Motor neuron (in vitro differentiated cells): ENCODE data around the gene OTOG. TPM values are rescaled to one million over a fixed set of nuclear protein-coding genes. Genes with fewer than 3 reads are reported as not detected.

Source experiments
- ATAC-seq, 8 experiments: fragments of 200-7000 bp; cut with Tn5 transposase; replicated peaks in 6 of 8; 2 replicates each; pipeline ENCODE4 v1.8.0; 2021; ENCODE audit warnings: mild to moderate bottlenecking in 8 of 8, moderate library complexity in 8 of 8
- H3K27ac ChIP-seq, 2 donors: fragments of 250-450 bp; sonication (Bioruptor Pico); 2 replicates each; pipeline ENCODE4 v1.9.0; 2021; ENCODE audit warnings: antibody characterized with exemption in 2 of 2, mild to moderate bottlenecking in 2 of 2, moderate library complexity in 1 of 2
- H3K4me1 ChIP-seq, 2 donors: fragments of 250-450 bp; sonication (Bioruptor Pico); replicated peaks in 1 of 2; 2 replicates each; pipeline ENCODE4 v1.6.1; 2021; ENCODE audit warnings: antibody characterized with exemption in 2 of 2, mild to moderate bottlenecking in 2 of 2, moderate library complexity in 1 of 2
- H3K4me3 ChIP-seq, 5 donors: fragments of 250-450 bp; sonication (Bioruptor Pico); 2 replicates each; pipeline ENCODE4 v1.9.0; 2021; ENCODE audit warnings: antibody characterized with exemption in 5 of 5, mild to moderate bottlenecking in 5 of 5, moderate library complexity in 4 of 5
- WGBS, 10 experiments: fragments of 450-650 bp; shearing (Covaris generic); methylation state at CpG; one replicate each; pipeline ENCODE4 v1.0.0; 2022; 5-methylcytosine and 5-hydroxymethylcytosine counted together
- in situ Hi-C, 9 experiments: fragments of 400-800 bp; cut with MboI; loops; one replicate each; pipeline ENCODE4 v1.15.0; 2021; ENCODE audit warnings: low sequenced_read_pairs in 9 of 9, low pct_unique_long_range_greater_than_20kb in 2 of 9; ENCODE audit not compliant: unreplicated experiment in 9 of 9
- total RNA-seq, 8 experiments: library from RNA; unstranded; fragments of 300-600 nt; gene quantifications; 2 replicates each; pipeline versions ENCODE4 v1.2.3 to v1.2.4, GENCODE V29; 2022

Gene OTOG
- total RNA-seq, 8 experiments from 2014 or later = 0.09 to 0.49 (median 0.14) TPM; not detected in 2

- peak within 1 kb of the TSS in 1 of 5 donors; percentile 20 for H3K4me3 ChIP-seq
- WGBS, 10 experiments = no CpG with 5 or more reads among the region's 32 CpGs
These were observed 2.9 kb upstream of the OTOG start, which contains the start of gene USH1C for GRCh38 chr11:17544181-17544622. USH1C (minus strand) TSS chr11:17544416; CDS start chr11:17544307, 109 bp downstream.

GRCh38 chr11:17546240-17546639 lies 819 bp upstream of the OTOG start:
- Histone ChIP-seq H3K4me1 (peaks cover 13 to 16% of the 10 kb centered on the region in 2 donors), H3K4me3 (no peak overlapping the region), H3K27ac (no peak overlapping the region)
- in situ Hi-C loops = no loop called here
- WGBS, 10 experiments = 14 to 90% (median 77%) methylated on average over 2 of the region's 2 CpGs; no CpG with 5 or more reads in 5 of the 10 experiments
- no peak for ATAC-seq

More at GRCh38 chr11:17544181-17544622, 2.9 kb upstream of the OTOG start, which contains the start of gene USH1C:
- Histone ChIP-seq H3K27ac (no peak within 1 kb of the TSS), H3K4me1 (peaks cover 0 to 7% of the 10 kb centered on the region in 2 donors)
- peak in 6 of 8 experiments; percentile 32 to 76 (median 54) for ATAC-seq
- in situ Hi-C loops = no loop called here

GRCh38 chr11:17547932-17548331 lies 873 bp downstream of the OTOG start:
- WGBS, 10 experiments = 37 to 100% methylated on average over 2 of the region's 9 CpGs; no CpG with 5 or more reads in 8 of the 10 experiments
- ATAC-seq = no peak

GRCh38 chr11:17548444-17548843 lies 1.4 kb downstream of the OTOG start:
- in situ Hi-C loops = no loop called here
- Histone ChIP-seq H3K27ac (no peak overlapping the region), H3K4me1 (peaks cover 12 to 14% of the 10 kb centered on the region in 2 donors), H3K4me3 (no peak overlapping the region)
- ATAC-seq = no peak
- WGBS, 10 experiments = 10 to 100% (median 72%) methylated on average over 1 to 5 of the region's 6 CpGs; no CpG with 5 or more reads in 2 of the 10 experiments

More at GRCh38 chr11:17547932-17548331, 873 bp downstream of the OTOG start:
- H3K4me3 ChIP-seq = no peak overlapping the region
- H3K27ac ChIP-seq = no peak overlapping the region
- H3K4me1 ChIP-seq = peaks cover 12 to 14% of the 10 kb centered on the region in 2 donors
- in situ Hi-C loops = no loop called here

- in situ Hi-C loops = no loop called here
- peak in 5 of 8 experiments; percentile 44 to 83 (median 73) for ATAC-seq
- no peak overlapping the region for H3K4me3 ChIP-seq
- WGBS, 10 experiments = 0 to 95% (median 48%) methylated on average over 1 to 8 of the region's 12 CpGs
- H3K4me1 ChIP-seq = peaks cover 12 to 14% of the 10 kb centered on the region in 2 donors
- H3K27ac ChIP-seq = peak overlapping the region in 1 of 2 donors; percentile 28
These were observed 3.6 kb downstream of the OTOG start for GRCh38 chr11:17550450-17551346.

- WGBS, 10 experiments = 30% methylated on average over 2 of the region's 7 CpGs; no CpG with 5 or more reads in 9 of the 10 experiments
- peaks cover 12 to 14% of the 10 kb centered on the region in 2 donors for H3K4me1 ChIP-seq
- ATAC-seq = no peak
- no peak overlapping the region for H3K4me3 ChIP-seq
- no peak overlapping the region for H3K27ac ChIP-seq
- in situ Hi-C loops = no loop called here
These were observed 4.4 kb downstream of the OTOG start for GRCh38 chr11:17551347-17552040.

GRCh38 chr11:17552041-17552355 lies 4.9 kb downstream of the OTOG start:
- in situ Hi-C loops = no loop called here
- H3K27ac ChIP-seq = no peak overlapping the region
- H3K4me1 ChIP-seq = peaks cover 12 to 14% of the 10 kb centered on the region in 2 donors
- WGBS, 10 experiments = 78 to 100% (median 80%) methylated on average over 1 of the region's 4 CpGs; no CpG with 5 or more reads in 7 of the 10 experiments
- H3K4me3 ChIP-seq = no peak overlapping the region
- no peak for ATAC-seq

GRCh38 chr11:17552392-17553248 lies 5.6 kb downstream of the OTOG start:
- H3K4me3 ChIP-seq = no peak overlapping the region
- H3K27ac ChIP-seq = no peak overlapping the region
- ATAC-seq = no peak
- peaks cover 12 to 14% of the 10 kb centered on the region in 2 donors for H3K4me1 ChIP-seq
- WGBS, 10 experiments = 20 to 90% (median 70%) methylated on average over 1 to 2 of the region's 10 CpGs; no CpG with 5 or more reads in 7 of the 10 experiments
- in situ Hi-C loops = no loop called here

- no peak overlapping the region for H3K4me3 ChIP-seq
- WGBS, 10 experiments = 20 to 44% methylated on average over 1 to 3 of the region's 7 CpGs; no CpG with 5 or more reads in 8 of the 10 experiments
- peaks cover 12 to 14% of the 10 kb centered on the region in 2 donors for H3K4me1 ChIP-seq
- in situ Hi-C loops = no loop called here
- no peak overlapping the region for H3K27ac ChIP-seq
- ATAC-seq = no peak
These were observed 6.1 kb downstream of the OTOG start for GRCh38 chr11:17553249-17553546.

GRCh38 chr11:17554487-17554886 lies 7.4 kb downstream of the OTOG start:
- in situ Hi-C loops = no loop called here
- 17 to 93% (median 68%) methylated on average over 2 to 4 of the region's 4 CpGs; no CpG with 5 or more reads in 4 of the 10 experiments for WGBS, 10 experiments
- peak in 2 of 8 experiments; percentile 31 to 66 for ATAC-seq

GRCh38 chr11:17556999-17557398 lies 9.9 kb downstream of the OTOG start:
- Histone ChIP-seq H3K4me3 (no peak overlapping the region), H3K4me1 (peaks cover 0 to under 1% of the 10 kb centered on the region in 2 donors), H3K27ac (no peak overlapping the region)
- 60 to 100% (median 100%) methylated on average over 1 to 6 of the region's 8 CpGs; no CpG with 5 or more reads in 7 of the 10 experiments for WGBS, 10 experiments
- in situ Hi-C loops = no loop called here
- ATAC-seq = no peak

More at GRCh38 chr11:17554487-17554886, 7.4 kb downstream of the OTOG start:
- Histone ChIP-seq H3K27ac (no peak overlapping the region), H3K4me1 (peaks cover 12 to 14% of the 10 kb centered on the region in 2 donors), H3K4me3 (no peak overlapping the region)

GRCh38 chr11:17558025-17558780 lies 11.1 kb downstream of the OTOG start:
- ATAC-seq = no peak
- H3K4me1 ChIP-seq = no peaks in the 10 kb centered on the region
- H3K27ac ChIP-seq = no peak overlapping the region
- WGBS, 10 experiments = 20 to 93% (median 74%) methylated on average over 1 to 7 of the region's 15 CpGs; no CpG with 5 or more reads in 3 of the 10 experiments
- no peak overlapping the region for H3K4me3 ChIP-seq
- in situ Hi-C loops = no loop called here
